Measurements from ENCODE around the gene ODC1.
"Not testable (repeated sequence)": the region's sequence is repeated elsewhere in the genome, so short reads cannot be mapped to it uniquely, and the experiment has no call there.

The ODC1 gene

DNA sequence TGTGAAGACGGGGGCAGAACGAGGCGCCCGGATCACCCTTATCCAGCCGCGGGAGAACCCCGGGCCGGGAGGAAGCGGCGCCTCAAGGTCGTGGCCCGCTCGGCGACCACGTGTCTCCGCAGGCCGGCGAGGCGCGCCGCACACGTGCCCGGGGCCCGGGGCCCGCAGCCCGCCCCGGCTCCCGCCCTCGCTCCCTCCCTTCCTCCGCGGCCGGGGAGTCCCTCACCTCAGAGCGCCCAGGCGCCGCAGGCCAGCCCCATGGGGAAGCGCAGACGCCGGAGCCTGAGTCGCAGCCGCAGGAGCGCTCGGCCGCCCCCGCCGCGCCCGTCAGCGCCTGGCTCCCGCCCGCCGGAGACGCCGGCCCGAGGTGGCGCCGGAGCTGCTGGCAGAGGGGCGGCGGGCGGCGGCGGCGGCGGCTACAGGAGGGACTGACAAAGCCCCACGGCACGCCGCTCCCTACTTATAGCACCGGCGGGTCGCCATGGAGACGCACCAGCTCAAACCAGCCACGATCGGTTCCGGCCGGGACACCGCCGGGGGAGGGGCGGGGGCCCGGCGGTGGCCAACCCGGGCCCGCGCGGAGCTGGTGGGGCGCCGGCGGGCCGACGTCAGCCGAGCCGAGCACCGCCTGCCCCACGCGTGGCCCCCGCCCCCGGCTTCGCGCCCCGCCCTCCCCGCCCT, at the start of gene ODC1:
ODC1 (minus strand) TSS at position 433 of the 681 bp plus-strand sequence. CDS start 3,295 bp downstream, outside the sequence.
- H3K4me3 ChIP-seq (ENCODE audit: low read length), result peak within 1 kb of the TSS; percentile 100
- TF ChIP-seq ZNF274 (IDR thresholded peaks at IDR 0.05; ENCODE audit: low read depth, low read length), result no peak

DNA sequence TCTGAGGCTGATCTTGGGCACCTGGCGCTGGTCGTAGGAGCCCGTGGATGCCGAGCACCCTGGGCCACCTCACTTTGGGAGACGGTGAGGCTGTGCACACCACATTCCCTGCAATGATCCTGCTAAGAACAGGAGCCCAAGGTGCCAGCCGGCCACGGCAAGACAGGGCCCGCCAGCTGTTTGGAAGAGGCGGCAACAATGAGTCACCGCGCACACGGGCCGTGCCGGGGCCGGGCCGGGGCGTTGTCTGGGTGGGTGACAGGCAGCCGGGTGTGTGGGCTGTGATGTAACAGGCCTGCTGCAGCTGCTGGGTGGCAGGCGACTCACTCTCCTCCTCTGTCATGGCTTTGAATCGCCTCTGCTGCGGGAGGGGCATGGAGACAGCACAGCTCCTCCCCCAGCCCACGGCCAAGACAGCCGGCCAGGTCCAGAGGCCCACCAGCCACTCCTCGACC, 49.7 kb upstream of the ODC1 start:
- no peak for TF ChIP-seq ZNF274 (IDR thresholded peaks at IDR 0.05; ENCODE audit: low read depth, low read length)
- H3K4me3 ChIP-seq (ENCODE audit: low read length), result no peak overlapping the region

DNA sequence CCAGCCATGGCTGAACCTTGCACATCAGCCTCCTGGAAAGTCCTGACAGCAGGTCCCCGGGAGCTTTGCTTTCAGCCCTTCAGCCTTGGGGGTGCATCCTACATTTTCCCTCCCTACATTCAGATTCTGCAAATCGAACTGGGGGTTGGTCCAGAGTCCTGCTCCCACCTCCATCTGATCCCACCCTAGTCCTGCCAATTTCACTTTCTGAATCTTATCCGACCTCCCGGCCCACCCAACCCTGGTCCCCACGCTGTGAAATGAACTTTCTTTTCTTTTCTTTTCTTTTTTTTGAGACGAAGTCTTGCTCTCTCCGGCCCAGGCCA, 47.8 kb upstream of the ODC1 start:
- no peak overlapping the region for H3K4me3 ChIP-seq (ENCODE audit: low read length)
- TF ChIP-seq ZNF274 (IDR thresholded peaks at IDR 0.05; ENCODE audit: low read depth, low read length), result no peak

DNA sequence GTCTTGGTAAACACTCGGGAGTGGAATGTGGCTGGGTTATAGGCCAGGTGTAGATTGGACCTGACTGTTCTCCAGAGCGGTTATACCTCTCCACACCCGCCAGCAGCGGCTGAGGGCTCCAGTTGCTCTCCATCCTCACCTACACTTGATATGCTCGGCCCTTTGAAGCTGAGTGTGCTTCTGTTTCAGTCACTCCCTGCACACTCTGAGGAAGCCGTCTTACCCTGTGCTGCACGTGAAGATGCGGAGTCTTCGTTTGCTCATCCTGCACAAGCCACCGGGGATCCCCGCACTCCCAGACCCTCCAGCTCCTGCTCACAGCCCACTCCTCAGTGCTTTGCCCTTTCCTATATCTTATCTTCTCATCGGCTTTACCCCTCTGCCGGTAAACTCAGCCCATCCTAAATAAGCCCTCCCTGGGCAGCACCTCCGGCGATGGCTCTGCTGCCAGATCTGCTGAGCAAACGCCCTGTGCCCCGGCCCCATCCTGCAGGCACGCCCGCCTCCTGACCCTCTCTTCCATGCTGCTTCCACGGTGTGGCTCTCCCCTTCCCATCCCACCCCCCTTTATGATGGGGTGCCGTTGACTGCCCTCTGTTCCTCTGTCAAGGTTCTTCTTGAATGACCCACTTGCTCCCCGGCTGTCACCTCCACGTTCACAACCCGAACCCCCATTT, 47.3 kb upstream of the ODC1 start:
- no peak for TF ChIP-seq ZNF274 (IDR thresholded peaks at IDR 0.05; ENCODE audit: low read depth, low read length)
- H3K4me3 ChIP-seq (ENCODE audit: low read length), result no peak overlapping the region

DNA sequence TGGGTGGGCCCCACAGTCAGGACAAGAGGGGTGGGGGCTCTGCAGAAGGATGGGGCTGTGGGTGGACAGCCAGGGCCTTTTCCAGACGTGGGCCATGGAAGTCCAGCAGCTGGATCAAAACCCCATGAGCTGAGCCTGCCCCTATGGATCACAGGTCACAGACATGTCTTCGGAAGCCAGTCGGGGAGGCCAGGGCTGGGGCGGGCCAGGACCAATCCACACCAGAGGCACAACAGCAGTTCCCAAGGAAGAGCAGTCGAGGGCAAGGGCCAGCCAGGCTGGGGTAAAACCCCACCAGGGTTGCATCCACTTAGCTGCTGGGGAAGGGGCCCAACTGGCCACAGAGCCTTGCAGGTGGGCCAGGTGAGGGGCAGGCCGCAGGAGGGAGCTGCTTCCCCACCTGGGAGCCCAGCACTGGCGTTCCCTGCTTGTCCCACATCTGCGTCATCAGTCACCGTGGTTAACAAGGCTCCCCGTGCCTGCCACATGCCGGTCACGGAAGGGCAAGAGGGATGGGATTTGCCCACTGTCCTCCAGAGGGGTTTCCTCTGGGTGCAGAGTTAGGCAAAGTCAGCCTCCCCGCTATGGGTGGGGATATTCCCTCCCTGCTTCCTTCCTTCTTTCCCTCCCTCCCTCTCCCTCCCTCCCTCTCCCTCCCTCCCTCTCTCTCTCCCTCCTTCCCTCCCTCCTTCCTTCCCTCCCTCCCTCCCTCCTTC, 46.4 kb upstream of the ODC1 start:
- no peak overlapping the region for H3K4me3 ChIP-seq (ENCODE audit: low read length)
- TF ChIP-seq ZNF274 (IDR thresholded peaks at IDR 0.05; ENCODE audit: low read depth, low read length), result no peak

DNA sequence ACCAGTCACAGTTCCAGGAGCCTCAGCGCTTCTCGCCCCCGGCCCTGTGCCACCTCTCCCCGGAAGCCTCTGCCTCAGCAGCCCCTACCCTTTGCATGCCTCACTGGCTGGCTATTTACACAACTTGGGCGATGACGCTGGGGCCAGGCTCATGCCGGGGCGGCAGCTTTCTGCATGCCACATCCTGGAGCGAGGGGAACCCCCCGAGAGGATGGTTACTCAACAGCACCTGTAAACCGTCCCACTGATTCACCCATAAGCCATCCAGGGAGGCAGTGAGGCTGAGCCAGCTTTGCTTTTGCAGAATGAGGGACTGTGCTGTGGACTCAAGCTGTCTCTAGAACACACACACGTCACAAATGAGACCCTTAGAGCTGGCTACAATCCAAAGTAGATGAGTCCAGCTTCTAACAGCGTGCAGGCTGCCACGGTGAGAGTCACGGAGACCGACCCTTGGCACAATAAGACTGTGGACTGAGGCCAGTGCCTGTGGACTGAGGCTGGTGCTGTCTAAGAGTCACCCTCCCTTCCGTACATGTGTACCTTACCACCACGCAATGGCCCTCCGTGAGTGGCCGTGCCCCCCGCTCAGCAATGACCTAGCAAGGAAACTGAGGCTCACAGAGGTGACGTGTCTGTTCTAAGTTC, 45.6 kb upstream of the ODC1 start:
- no peak for TF ChIP-seq ZNF274 (IDR thresholded peaks at IDR 0.05; ENCODE audit: low read depth, low read length)
- H3K4me3 ChIP-seq (ENCODE audit: low read length), result no peak overlapping the region

DNA sequence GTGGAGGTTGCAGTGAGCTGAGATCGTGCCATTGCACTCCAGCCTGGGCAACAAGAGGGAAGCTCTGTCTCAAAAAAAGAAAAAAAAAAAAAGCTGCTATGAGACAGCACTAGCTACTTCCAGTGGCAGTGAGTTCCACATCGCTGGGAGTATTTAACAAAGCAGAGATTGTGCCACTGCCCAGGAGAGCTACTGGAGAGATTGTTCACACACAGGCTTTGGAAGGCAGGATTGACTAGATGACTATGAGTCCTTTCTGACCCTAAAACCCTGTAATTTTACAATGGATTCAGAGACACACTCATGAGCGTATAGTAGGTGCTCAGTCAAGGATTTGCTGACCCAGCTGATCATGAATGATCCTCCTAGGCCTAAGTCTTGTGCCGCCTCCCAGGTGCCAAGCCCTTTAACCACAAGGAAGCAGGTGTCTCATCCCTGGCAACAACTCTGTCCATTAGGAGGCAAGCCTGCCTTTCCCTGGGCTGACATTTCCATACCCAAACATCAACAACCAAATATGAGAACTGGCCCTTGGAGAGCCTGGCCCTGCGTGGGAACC, 45.0 kb upstream of the ODC1 start:
- TF ChIP-seq ZNF274 (IDR thresholded peaks at IDR 0.05; ENCODE audit: low read depth, low read length), result no peak
- no peak overlapping the region for H3K4me3 ChIP-seq (ENCODE audit: low read length)

DNA sequence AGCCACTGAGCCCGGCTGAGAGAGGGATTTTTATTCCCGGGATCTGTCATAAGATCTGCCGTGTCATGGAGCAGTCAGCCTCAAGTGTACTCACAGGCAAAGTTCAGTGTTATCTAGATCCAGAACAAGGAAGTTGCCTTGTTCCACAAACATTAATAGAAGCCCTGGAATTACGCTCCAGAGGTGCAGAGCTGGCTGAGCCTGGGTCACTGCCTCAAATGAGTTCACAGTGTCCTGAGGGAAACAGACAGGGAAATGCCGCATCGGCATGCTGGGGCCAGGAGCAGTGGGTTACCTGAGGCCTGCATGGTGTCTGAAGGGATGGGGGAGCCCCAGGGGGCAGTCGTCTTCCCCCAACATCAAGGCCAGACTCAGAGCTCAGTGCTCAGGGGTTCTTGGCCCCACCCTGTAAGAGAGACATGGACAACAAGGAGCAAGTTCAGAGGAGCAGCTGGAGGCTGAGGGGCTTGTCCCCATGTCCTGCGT, 42.7 kb upstream of the ODC1 start:
- no peak overlapping the region for H3K4me3 ChIP-seq (ENCODE audit: low read length)
- no peak for TF ChIP-seq ZNF274 (IDR thresholded peaks at IDR 0.05; ENCODE audit: low read depth, low read length)

DNA sequence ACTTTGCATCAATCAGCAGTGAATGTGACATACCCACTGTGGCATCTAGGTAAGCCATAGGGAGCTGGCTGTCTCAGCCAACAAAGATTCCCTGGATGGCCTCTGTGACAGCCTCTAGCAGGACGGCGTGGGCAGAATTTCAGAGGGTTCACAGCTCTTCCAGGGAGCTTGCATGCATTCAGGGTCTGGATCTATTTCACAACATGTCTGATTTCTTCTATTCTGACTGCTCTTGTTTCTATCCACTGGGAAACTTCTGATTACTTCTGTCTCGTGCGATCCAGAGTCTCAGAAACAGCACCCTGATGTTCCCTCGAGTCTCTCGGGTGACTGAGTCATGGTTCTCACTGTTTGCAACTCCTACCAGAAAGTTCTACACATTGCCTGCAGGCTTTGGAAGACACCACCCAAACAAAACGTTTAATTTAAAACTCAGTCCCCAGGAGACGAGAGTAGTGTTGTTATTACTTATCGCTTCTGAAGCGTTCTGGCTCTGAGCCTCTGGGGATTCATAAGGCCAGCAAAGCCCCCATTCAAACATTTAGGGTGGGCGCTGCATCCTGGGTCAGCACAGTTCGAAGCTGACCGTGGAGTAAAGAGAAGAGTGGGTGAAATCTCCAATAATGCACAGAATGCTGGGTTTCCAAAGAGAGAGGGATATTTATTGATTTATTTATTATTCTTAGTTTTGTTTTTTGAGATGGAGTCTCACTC, 41.9 kb upstream of the ODC1 start:
- no peak overlapping the region for H3K4me3 ChIP-seq (ENCODE audit: low read length)
- no peak for TF ChIP-seq ZNF274 (IDR thresholded peaks at IDR 0.05; ENCODE audit: low read depth, low read length)

DNA sequence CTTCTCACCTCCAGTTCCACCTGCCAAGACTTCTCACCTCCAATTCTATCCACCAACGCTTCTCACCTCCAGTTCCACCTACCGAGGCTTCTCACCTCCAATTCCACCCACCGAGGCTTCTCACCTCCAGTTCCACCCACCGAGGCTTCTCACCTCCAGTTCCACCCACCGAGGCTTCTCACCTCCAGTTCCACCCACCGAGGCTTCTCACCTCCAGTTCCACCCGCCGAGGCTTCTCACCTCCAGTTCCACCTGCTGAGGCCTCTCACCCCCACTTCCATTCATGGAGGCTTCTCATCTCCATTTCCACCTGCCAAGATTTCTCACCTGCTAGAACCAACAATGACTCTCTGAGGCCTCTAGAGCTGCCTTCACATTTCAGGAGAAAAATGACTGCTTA, 40.0 kb upstream of the ODC1 start:
- H3K4me3 ChIP-seq (ENCODE audit: low read length), result not testable (repeated sequence)

DNA sequence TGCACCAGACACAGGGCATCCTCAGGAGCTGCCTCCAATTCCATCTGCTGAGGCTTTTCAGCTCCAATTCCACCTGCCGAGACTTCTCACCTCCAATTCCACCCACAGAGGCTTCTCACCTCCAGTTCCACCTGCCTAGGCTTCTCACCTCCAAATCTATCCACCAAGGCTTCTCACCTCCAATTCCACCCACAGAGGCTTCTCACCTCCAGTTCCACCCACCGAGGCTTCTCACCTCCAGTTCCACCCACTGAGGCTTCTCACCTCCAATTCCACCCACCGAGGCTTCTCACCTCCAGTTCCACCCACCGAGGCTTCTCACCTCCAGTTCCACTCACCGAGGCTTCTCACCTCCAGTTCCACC, 39.6 kb upstream of the ODC1 start:
- H3K4me3 ChIP-seq (ENCODE audit: low read length), result not testable (repeated sequence)

DNA sequence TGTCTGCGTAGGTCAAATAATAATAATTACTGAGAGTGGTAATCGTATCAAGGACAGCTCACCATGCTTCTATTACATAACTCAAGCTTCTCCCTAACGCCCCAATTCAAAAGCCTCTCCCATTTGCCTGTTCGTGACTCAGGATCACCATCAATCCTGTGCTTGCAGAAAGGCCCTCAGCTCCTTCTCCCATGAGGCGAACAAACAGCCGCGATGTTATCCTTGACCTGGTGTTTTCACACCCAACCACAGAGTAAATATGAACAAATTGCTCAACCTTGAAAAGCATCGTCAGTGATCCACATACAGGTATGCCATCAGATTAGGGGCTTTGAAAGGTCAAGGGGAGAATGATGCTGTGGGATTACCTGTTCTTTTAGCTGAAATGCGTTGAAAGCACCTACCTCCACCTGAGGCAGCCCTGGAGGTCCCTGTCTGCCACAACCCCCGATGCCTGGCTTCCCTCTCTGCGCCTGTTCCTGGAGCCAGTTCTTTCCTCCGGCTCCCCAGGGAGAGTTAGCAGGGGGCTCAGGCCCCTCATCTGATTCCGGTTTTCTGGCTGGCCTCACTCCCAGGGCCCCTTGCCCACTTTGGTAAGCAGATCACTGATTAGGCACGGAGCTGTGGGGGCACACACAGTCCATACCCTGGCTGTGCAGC, 39.1 kb upstream of the ODC1 start:
- no peak overlapping the region for H3K4me3 ChIP-seq (ENCODE audit: low read length)
- no peak for TF ChIP-seq ZNF274 (IDR thresholded peaks at IDR 0.05; ENCODE audit: low read depth, low read length)

DNA sequence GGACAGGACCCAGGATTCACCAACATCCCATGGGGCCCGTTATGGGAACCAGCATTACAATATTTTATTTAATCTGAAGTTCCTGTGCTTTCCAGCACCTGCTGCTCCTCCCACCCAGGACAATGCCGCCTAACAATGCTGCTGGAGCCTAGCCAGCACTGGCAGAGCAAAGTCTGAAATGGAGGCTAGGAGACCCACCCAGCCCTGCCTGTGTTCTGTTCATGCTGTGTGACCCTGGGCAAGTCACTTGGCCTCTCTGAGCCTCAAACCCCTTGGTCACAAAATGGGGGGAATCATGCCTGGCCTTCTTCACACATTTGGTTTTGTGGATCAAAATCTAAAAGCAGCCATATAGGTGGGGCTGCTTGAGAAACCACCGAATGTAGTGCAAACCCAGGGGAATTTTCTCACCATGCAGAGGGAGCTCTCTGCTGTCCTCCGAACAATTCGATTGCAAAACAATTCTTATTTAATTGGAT, 38.5 kb upstream of the ODC1 start:
- no peak overlapping the region for H3K4me3 ChIP-seq (ENCODE audit: low read length)
- TF ChIP-seq ZNF274 (IDR thresholded peaks at IDR 0.05; ENCODE audit: low read depth, low read length), result no peak
